ENCODE measurements around the gene TBC1D22B. TPM values are rescaled to one million over a fixed set of nuclear protein-coding genes. Genes with fewer than 3 reads are reported as not detected.

The TBC1D22B gene
- total RNA-seq, 4 donors from 2014 or later = 7.3 to 10.2 (median 8.6) TPM

DNA sequence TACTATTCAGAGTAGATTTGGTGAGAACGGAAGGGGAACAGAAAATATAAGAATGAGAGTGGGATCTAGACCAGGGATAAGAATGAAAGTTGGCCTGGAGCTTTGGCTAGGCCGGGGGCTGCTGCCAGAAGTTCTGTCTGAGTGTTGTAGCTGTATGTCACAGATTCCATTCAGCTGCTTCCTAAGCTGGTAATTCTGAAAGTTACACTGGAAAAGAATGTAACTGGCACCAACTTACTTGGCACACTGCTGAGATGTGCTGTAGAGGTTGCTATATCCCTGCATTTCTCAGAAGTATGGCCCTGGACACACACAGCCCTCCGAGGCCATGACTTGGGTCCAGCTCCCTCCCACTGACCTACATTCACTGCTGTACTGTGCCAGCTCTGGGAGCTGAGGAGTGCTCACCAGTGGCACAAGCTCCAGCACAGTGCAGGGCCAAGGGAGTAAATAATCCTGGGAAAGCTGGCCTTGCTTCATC is 26.1 kb downstream of the TBC1D22B start:
- Histone ChIP-seq H3K4me1 (peaks cover 35 to 60% (median 48%) of the 10 kb centered on the region in 4 donors), H3K27ac (replicated peaks in 1 of 4) (peak overlapping the region; percentile 71 to 75 (median 74)), H3K9me3 (no peaks in the 10 kb centered on the region), H3K4me3 (no peak overlapping the region), H3K36me3 (peaks cover 0 to 74% (median 57%) of the 10 kb centered on the region in 4 donors), H3K27me3 (no peaks in the 10 kb centered on the region)
- DNase-seq (ENCODE audit: extremely low spot score) = peak; percentile 93
- TF ChIP-seq, protein P1, sequence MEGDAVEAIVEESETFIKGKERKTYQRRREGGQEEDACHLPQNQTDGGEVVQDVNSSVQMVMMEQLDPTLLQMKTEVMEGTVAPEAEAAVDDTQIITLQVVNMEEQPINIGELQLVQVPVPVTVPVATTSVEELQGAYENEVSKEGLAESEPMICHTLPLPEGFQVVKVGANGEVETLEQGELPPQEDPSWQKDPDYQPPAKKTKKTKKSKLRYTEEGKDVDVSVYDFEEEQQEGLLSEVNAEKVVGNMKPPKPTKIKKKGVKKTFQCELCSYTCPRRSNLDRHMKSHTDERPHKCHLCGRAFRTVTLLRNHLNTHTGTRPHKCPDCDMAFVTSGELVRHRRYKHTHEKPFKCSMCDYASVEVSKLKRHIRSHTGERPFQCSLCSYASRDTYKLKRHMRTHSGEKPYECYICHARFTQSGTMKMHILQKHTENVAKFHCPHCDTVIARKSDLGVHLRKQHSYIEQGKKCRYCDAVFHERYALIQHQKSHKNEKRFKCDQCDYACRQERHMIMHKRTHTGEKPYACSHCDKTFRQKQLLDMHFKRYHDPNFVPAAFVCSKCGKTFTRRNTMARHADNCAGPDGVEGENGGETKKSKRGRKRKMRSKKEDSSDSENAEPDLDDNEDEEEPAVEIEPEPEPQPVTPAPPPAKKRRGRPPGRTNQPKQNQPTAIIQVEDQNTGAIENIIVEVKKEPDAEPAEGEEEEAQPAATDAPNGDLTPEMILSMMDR (IDR thresholded peaks at IDR 0.05) = no peak
- no peak for TF ChIP-seq POLR2A (IDR thresholded peaks at IDR 0.05; ENCODE audit: low read depth)
- no peak for TF ChIP-seq EP300 (IDR thresholded peaks at IDR 0.05)
- peak; percentile 72 to 81 for TF ChIP-seq POLR2AphosphoS5 (IDR thresholded peaks at IDR 0.05)
- intact Hi-C loops (cut with DNase I) = no loop called here
- 18% methylated on average over 3 of the region's 3 CpGs for WGBS

DNA sequence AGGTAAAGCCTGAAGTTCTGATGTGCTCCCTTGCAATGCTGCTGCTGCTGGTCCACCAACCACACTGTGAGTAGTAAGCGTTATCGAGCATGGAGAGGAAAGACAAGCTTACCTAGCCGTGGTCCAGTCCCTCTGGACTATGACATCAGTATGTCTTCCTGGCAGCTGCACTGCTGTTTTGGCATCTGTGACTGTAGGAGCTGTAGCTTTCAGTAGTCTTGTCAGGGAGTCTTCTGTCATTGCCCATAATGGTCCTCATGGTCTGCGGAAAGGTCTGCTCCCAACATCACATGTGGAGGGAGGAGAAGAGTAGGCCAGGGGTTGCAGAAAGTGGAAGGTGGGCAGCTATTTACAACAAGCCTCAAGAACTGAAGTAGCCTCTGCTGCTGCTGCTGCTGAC is 27.2 kb downstream of the TBC1D22B start:
- peaks cover 0 to 76% (median 60%) of the 10 kb centered on the region in 4 donors for H3K36me3 ChIP-seq
- no peaks in the 10 kb centered on the region for H3K27me3 ChIP-seq
- H3K9me3 ChIP-seq = no peaks in the 10 kb centered on the region
- TF ChIP-seq, protein P1 (IDR thresholded peaks at IDR 0.05) = no peak
- TF ChIP-seq EP300 (IDR thresholded peaks at IDR 0.05) = no peak
- peak overlapping the region; percentile 71 to 75 (median 74) for H3K27ac ChIP-seq (replicated peaks in 1 of 4)
- no peak overlapping the region for H3K4me3 ChIP-seq
- intact Hi-C loops (cut with DNase I) = no loop called here
- WGBS = 89% methylated on average over 4 of the region's 4 CpGs
- H3K4me1 ChIP-seq = peaks cover 31 to 54% (median 42%) of the 10 kb centered on the region in 4 donors
- DNase-seq (ENCODE audit: extremely low spot score) = no peak

DNA sequence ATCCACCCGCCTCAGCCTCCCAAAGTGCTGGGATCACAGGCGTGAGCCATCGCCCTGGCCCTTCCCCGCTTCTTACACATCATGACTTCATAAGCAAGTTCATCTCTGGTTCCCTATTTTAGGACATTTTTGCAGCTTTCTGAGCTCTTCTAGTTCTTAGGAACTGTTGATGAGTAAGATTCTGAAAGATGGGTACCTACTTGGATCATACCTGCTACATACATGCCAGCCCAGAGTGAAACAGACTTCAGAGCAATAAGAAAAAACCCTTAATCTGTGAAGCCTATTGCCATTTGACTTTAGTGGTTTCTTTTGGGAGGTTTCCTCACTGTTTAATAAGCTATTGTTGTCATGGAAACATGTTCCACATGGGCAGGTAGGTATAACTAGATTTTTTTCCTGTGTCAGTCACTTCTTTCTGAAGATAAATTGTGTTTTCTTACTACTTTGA is 28.3 kb downstream of the TBC1D22B start:
- Histone ChIP-seq H3K4me3 (no peak overlapping the region), H3K27ac (replicated peaks in 1 of 4) (no peak overlapping the region), H3K9me3 (no peaks in the 10 kb centered on the region), H3K36me3 (peaks cover 6 to 77% (median 58%) of the 10 kb centered on the region in 4 donors), H3K27me3 (no peaks in the 10 kb centered on the region), H3K4me1 (peaks cover 23 to 46% (median 32%) of the 10 kb centered on the region in 4 donors)
- intact Hi-C loops (cut with DNase I) = no loop called here
- no peak for DNase-seq (ENCODE audit: extremely low spot score)
- TF ChIP-seq POLR2A (IDR thresholded peaks at IDR 0.05; ENCODE audit: low read depth) = no peak
- no peak for TF ChIP-seq POLR2AphosphoS5 (IDR thresholded peaks at IDR 0.05)
- TF ChIP-seq, protein P1 (IDR thresholded peaks at IDR 0.05) = no peak
- TF ChIP-seq EP300 (IDR thresholded peaks at IDR 0.05) = no peak
- 95% methylated on average over 4 of the region's 4 CpGs for WGBS

DNA sequence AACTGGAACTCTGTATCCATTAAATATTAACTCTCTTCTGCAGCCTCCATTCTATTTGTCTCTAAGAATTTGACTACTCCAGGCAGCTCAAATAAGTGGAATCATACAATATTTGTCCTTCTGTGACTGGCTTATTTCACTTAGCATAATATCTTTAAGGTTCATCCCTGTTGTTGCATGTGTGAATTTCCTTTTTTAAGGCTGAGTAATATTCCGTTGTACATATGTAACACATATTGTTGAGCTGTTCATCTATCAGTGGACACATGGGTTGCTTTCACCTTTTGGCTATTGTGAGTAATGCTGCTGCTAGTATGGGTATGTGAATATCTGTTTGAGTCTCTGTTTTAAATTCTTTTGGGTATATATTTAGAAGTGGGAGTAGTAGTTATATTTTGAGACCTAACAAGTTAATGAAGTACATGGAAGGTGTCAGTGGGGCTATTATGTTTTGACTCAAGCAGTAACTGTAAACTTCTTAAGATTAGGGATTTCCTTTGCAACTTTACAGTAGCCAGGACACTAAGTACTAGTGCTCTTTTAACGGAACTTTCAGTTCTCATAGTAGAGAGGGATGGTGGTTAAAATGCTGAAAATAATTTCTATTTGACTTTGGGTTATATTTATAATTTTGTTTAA is 30.1 kb downstream of the TBC1D22B start:
- no peak for TF ChIP-seq EP300 (IDR thresholded peaks at IDR 0.05)
- no peak for TF ChIP-seq POLR2AphosphoS5 (IDR thresholded peaks at IDR 0.05)
- TF ChIP-seq, protein P1 (IDR thresholded peaks at IDR 0.05) = no peak
- no peak for TF ChIP-seq POLR2A (IDR thresholded peaks at IDR 0.05; ENCODE audit: low read depth)
- DNase-seq (ENCODE audit: extremely low spot score) = no peak
- Histone ChIP-seq H3K36me3 (peaks cover 22 to 81% (median 64%) of the 10 kb centered on the region in 4 donors), H3K27me3 (no peaks in the 10 kb centered on the region), H3K4me3 (no peak overlapping the region), H3K4me1 (peaks cover 21 to 30% (median 24%) of the 10 kb centered on the region in 4 donors), H3K27ac (replicated peaks in 1 of 4) (no peak overlapping the region), H3K9me3 (no peaks in the 10 kb centered on the region)
- intact Hi-C loops (cut with DNase I) = no loop called here
- WGBS = 93% methylated on average over 2 of the region's 2 CpGs
